ENCODE measurements around the gene MIER1.

The MIER1 gene

GRCh38 chr1:66980745-66981367, 56.1 kb downstream of the MIER1 start:
- TF ChIP-seq CTCF (IDR thresholded peaks at IDR 0.05; ENCODE audit: low read depth, low read length): no peak
- no peak overlapping the region for H3K4me3 ChIP-seq (ENCODE audit: low read depth, low read length)

GRCh38 chr1:66981679-66982078, 56.9 kb downstream of the MIER1 start:
- no peak overlapping the region for H3K4me3 ChIP-seq (ENCODE audit: low read depth, low read length)
- TF ChIP-seq CTCF (IDR thresholded peaks at IDR 0.05; ENCODE audit: low read depth, low read length): no peak

GRCh38 chr1:66982561-66983260, 57.9 kb downstream of the MIER1 start:
- TF ChIP-seq CTCF (IDR thresholded peaks at IDR 0.05; ENCODE audit: low read depth, low read length): no peak

GRCh38 chr1:66984491-66984890, 59.7 kb downstream of the MIER1 start:
- H3K4me3 ChIP-seq (ENCODE audit: low read depth, low read length): no peak overlapping the region
- TF ChIP-seq CTCF (IDR thresholded peaks at IDR 0.05; ENCODE audit: low read depth, low read length): no peak

More at GRCh38 chr1:66982561-66983260, 57.9 kb downstream of the MIER1 start:
- no peak overlapping the region for H3K4me3 ChIP-seq (ENCODE audit: low read depth, low read length)

- H3K4me3 ChIP-seq (ENCODE audit: low read depth, low read length): no peak overlapping the region
These were observed 61.0 kb downstream of the MIER1 start for GRCh38 chr1:66985835-66986234.

GRCh38 chr1:66993076-66993475, 68.3 kb downstream of the MIER1 start:
- no peak overlapping the region for H3K4me3 ChIP-seq (ENCODE audit: low read depth, low read length)
- no peak for TF ChIP-seq CTCF (IDR thresholded peaks at IDR 0.05; ENCODE audit: low read depth, low read length)

More at GRCh38 chr1:66985835-66986234, 61.0 kb downstream of the MIER1 start:
- no peak for TF ChIP-seq CTCF (IDR thresholded peaks at IDR 0.05; ENCODE audit: low read depth, low read length)

- TF ChIP-seq CTCF (IDR thresholded peaks at IDR 0.05; ENCODE audit: low read depth, low read length): peak; percentile 78
- H3K4me3 ChIP-seq (ENCODE audit: low read depth, low read length): no peak overlapping the region
These were observed 71.4 kb downstream of the MIER1 start for GRCh38 chr1:66996018-66996682.
